Measurements from ENCODE around the gene FMR1.

FMR1 gene

GRCh38 chrX:147916375-147916968 is 4.8 kb downstream of the FMR1 start:
- DNase-seq: no peak

- no peak for DNase-seq
Measured at GRCh38 chrX:147917700-147918695, 6.3 kb downstream of the FMR1 start.

DNA sequence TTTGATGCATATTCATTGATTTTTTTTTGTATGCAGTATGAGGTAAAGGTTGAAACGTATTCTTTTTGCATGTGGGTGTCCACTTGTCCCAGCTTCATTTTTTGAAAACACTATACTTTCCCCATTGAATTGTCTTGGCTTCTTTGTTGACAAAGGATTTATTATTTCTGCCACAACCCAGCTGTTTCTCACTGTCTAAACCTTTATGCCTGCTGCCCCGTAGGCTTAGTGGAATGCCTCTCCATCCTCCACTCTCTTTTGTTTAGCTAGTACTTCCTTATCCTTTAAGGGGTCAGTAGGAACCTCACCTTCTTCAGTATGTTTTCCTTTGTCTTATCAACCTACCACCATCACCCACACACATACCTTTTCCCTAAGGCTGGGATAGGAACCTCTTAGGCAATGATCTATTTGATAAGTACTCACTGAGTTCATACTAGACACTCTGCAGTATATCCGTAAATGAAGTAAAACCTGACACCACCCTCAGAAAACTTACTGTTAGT is 8.5 kb downstream of the FMR1 start:
- DNase-seq: no peak

- no peak for DNase-seq
Measured at GRCh38 chrX:147923605-147924004, 11.9 kb downstream of the FMR1 start.

GRCh38 chrX:147927256-147927655 is 15.5 kb downstream of the FMR1 start:
- no peak for DNase-seq

- DNase-seq: no peak
Measured at GRCh38 chrX:147933815-147934214, 22.1 kb downstream of the FMR1 start.

DNA sequence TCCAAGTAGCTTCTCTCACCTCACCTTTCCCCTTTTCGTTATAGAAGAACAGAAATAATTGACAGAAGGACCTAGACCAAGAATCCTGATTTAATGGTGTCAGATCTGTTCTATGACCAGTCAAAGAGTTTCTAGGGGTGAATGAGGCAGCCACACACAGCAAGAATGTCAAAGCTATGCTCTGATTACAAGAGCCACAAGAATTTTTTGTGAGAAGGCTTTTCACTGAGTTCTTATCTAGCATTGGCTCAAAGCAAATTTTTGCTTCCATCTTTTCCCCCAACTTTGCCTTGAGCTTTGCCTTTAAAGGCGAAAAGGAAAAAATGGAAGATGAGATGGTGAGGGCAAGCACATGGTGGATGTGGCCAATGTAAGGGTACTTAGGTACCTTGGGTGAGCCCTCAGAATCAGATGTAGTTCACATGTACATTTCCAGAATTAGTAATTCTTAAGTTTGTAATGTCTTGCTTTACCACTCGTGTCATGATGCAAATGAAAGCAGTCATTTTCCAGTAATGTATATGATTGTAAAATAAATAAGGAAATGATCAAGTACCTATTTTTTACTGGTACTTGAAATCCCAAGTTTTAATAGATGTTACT is 23.5 kb downstream of the FMR1 start:
- DNase-seq: no peak

DNA sequence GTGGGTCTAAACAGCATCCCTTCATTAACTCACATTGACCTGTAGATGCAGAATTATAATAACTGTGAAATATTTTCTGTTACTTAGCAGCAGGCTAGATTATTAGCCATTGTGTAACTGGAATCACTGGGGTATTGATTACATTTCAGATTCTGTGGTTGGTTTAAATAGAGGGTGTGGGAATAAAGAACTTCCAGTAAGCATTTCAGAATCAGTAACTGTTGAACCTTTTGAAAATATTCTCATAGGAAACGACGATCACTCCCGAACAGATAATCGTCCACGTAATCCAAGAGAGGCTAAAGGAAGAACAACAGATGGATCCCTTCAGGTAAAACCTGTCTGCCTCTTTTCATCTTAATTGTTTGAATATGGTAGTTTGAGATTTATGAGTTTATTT is 33.6 kb downstream of the FMR1 start:
- no peak for DNase-seq

DNA sequence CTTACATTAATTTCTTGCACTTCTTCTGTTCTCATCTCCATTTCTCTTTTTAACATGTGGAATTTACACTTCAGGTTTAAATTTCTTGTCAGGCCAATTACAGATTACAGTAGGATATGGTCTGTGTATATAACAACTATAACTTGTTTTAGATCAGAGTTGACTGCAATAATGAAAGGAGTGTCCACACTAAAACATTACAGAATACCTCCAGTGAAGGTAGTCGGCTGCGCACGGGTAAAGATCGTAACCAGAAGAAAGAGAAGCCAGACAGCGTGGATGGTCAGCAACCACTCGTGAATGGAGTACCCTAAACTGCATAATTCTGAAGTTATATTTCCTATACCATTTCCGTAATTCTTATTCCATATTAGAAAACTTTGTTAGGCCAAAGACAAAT is 36.8 kb downstream of the FMR1 start:
- DNase-seq: no peak

DNA sequence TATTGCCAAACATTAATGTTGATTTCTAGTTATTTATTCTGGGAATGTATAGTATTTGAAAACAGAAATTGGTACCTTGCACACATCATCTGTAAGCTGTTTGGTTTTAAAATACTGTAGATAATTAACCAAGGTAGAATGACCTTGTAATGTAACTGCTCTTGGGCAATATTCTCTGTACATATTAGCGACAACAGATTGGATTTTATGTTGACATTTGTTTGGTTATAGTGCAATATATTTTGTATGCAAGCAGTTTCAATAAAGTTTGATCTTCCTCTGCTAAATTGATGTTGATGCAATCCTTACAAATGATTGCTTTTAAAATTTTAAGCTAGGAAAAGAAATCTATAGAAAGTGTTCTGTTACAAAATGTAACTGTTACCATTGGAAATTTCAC is 38.6 kb downstream of the FMR1 start:
- DNase-seq: no peak

GRCh38 chrX:147953976-147954375 is 42.3 kb downstream of the FMR1 start:
- DNase-seq: no peak

DNA sequence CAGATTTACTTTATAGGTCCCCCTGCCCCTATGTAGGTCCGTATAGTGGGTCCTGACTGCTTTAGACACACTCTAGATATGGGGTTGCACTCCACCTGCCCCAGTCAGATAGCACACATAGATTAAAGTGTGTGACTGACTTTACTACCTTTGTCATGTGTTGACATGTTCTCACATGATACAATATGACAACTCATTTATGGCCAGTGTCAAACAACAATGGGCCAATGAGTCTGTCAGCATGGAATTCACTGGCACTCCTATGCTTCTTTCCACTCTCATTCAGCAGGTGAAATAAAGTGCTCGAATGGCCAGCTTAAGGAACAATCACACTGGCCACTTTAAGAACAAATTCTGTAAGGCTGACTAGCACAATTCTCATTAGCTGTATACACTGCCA is 45.6 kb downstream of the FMR1 start:
- no peak for DNase-seq

- DNase-seq: no peak
Measured at GRCh38 chrX:147958291-147958690, 46.6 kb downstream of the FMR1 start.

DNA sequence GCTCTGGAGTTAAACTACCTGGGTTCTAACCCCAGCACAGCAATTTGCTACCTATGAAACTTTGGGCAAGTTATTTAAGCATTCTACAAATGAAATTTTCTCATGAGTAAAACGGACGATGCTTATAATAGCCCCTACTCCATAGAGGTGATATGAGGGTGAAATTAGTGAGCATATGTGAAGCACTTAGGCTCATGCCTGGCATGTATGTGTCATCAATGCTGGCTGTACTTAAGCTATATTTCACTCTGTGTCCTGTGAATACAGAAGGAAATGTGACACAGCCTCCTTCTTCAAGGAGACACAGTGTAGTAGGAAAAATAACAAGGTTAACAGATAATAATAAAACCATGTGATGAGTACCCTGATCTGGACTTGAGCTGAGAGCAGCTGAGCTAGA is 49.0 kb downstream of the FMR1 start:
- DNase-seq: no peak

GRCh38 chrX:147962476-147962875 is 50.8 kb downstream of the FMR1 start:
- no peak for DNase-seq

DNA sequence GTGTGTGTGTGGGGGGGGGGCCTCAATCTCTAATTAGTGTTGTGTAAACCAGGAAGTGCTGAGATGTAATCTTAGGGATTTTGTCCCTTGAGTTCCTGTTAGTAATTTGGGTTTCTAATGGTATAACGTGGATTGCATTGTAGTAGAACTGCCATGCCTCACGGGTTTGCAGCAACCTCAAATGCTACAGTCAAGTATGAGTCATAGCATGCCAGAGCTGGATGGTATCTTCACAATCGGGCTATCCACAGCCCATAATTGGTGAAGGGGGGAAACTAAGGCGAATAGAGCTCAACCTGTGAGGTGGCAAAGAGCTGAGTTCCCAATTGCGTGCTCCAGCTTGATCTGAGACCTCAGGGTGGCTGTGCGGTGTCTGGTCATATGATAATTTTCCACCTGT is 67.2 kb downstream of the FMR1 start:
- no peak for DNase-seq

DNA sequence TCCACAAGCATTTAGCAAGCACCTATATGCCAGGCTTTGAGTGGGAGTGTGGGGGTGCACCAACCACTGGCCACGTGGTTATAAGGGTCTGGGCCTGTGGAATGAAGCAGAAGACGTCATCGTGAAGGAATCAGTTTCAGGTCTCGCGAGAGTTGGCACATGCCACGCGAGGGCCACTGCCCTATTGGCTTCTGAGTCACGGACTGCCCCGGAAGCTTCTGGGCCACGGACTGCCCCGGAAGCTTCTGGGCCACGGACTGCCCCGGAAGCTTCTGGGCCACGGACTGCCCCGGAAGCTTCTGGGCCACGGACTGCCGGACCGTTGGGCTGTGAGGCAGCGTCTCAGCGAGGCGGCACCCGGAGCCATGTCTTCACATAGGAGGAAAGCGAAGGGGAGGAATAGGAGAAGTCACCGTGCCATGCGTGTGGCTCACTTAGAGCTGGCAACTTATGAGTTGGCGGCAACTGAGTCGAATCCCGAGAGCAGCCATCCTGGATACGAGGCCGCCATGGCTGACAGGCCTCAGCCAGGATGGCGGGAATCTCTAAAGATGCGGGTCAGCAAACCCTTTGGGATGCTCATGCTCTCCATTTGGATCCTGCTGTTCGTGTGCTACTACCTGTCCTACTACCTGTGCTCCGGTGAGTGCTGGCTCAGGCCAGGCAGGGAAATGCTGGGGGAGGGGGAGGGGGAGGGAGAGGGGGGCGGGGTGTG is 69.5 kb downstream of the FMR1 start, which contains the start of gene FMR1NB:
Gene FMR1NB, plus strand, starts transcription at position 300 of the 715 bp plus-strand sequence. Its CDS starts 66 bp downstream, at position 366.
- no peak for DNase-seq

Measured in NCI-H2081 (cell line).